Psoas muscle (tissue), 8 donors: ENCODE results near the gene HSF5. TPM values are rescaled to one million over a fixed set of nuclear protein-coding genes. Genes with fewer than 3 reads are reported as not detected.
"Not testable (repeated sequence)": the region's sequence is repeated elsewhere in the genome, so short reads cannot be mapped to it uniquely, and the experiment has no call there.

Experiments used
- ATAC-seq, 4 donors: fragments of 200-7000 bp; cut with Tn5 transposase; one replicate each; pipeline ENCODE4 v1.9.1; 2020; ENCODE audit warnings: moderate library complexity in 3 of 4, mild to moderate bottlenecking in 2 of 4
- DNase-seq, 2 donors: peaks; one replicate each; pipeline ENCODE4 v3.0.0-alpha.2; 2020
- H3K27ac ChIP-seq: fragments of 200-600 bp; one replicate; pipeline ENCODE4 v1.8.0; 2022
- H3K27me3 ChIP-seq, 3 donors: fragments of 200-600 bp in 1 of 3; one replicate each; pipeline versions ENCODE4 v1.6.1 to v1.8.0; 2013 to 2022; ENCODE audit warnings: low read length in 2 of 3, mild to moderate bottlenecking in 2 of 3, moderate library complexity in 1 of 3; ENCODE audit not compliant: insufficient read depth in 3 of 3
- H3K36me3 ChIP-seq, 2 donors: fragments of 200-600 bp in 1 of 2; one replicate each; pipeline versions ENCODE4 v1.6.1 to v1.8.0; 2013 to 2022; ENCODE audit warnings: low read depth in 1 of 2, mild to moderate bottlenecking in 1 of 2, moderate library complexity in 1 of 2; ENCODE audit not compliant: insufficient read depth in 1 of 2
- H3K4me1 ChIP-seq: fragments of 200-600 bp; one replicate; pipeline ENCODE4 v1.8.0; 2022
- H3K4me3 ChIP-seq: fragments of 200-600 bp; one replicate; pipeline ENCODE4 v1.8.0; 2022; ENCODE audit warnings: mild to moderate bottlenecking
- H3K9me3 ChIP-seq: fragments of 200-600 bp; one replicate; pipeline ENCODE4 v1.8.0; 2022
- CTCF ChIP-seq: fragments of 200-600 bp; IDR thresholded peaks from one replicate; pipeline ENCODE4 v1.8.0; 2022; ENCODE audit warnings: antibody characterized with exemption
- WGBS, 3 donors: extraction: QIAGEN DNeasy Blood & Tissue Kit; methylation state at CpG; one replicate each; pipeline versions ENCODE4 v1.1.6 to v1.1.7; 2013; 5-methylcytosine and 5-hydroxymethylcytosine counted together
- intact Hi-C, 2 donors: fragments of 100-400 bp; cut with DNase I; formaldehyde crosslinking; loops; one replicate each; pipeline versions ENCODE4 v1.11.0 to v1.14.2; 2022
- polyA plus RNA-seq, 3 donors: library from polyadenylated mRNA; stranded (reverse); fragments of 200-250 nt; gene quantifications; one replicate each; pipeline ENCODE4 v1.2.3, GENCODE V29; 2013
- total RNA-seq, 4 donors: library from RNA; stranded (reverse); fragmentation: NEBNext Ultra II Directional in 2 of 4; extraction: Animal tissue kit (Norgen Biotek cat#: 25700) in 2 of 4; gene quantifications; one replicate each; pipeline versions ENCODE4 v1.2.1 to v1.2.4, GENCODE V29; 2021 to 2023
- donor health status: healthy with polysubstance abuse.
- donor health status: DM: no; HTN: no; CAD: no; lungs with moderate emphysema.
- donor health status: Bipolar disorder and iron deficiency.
- donor health status: healthy.
- donor health status: DM: yes; HTN: yes; CAD: no.
- donor health status: DM: no; HTN: no; CAD: no.
- donor health status: DM: no; HTN: no; CAD: no.
- donor health status: DM: yes; HTN: yes; CAD: no.

Gene HSF5
- total and polyA plus RNA-seq, 7 donors: not detected

GRCh38 chr17:58484600-58484999 is 3.6 kb downstream of the HSF5 start:
- 90 to 94% (median 94%) methylated on average over 2 to 3 of the region's 3 CpGs for WGBS, 3 donors
- intact Hi-C loops: no loop called here
- no peak for TF ChIP-seq CTCF
- H3K9me3 ChIP-seq: no peaks in the 10 kb centered on the region
- no peaks in the 10 kb centered on the region for H3K27me3 ChIP-seq
- no peak overlapping the region for H3K27ac ChIP-seq
- peaks cover 0 to 19% of the 10 kb centered on the region in 2 donors for H3K36me3 ChIP-seq
- H3K4me1 ChIP-seq: no peaks in the 10 kb centered on the region
- no peak for ATAC-seq
- no peak overlapping the region for H3K4me3 ChIP-seq
- no peak for DNase-seq

- H3K9me3 ChIP-seq, H3K27ac ChIP-seq, ATAC-seq, intact Hi-C loops, H3K4me1 ChIP-seq, H3K27me3 ChIP-seq, DNase-seq, H3K36me3 ChIP-seq, H3K4me3 ChIP-seq: not testable (repeated sequence)
- WGBS, 3 donors: 86 to 89% (median 88%) methylated on average over 5 of the region's 5 CpGs
Observed at GRCh38 chr17:58481798-58482197, 6.4 kb downstream of the HSF5 start.

GRCh38 chr17:58480090-58480489 is 8.1 kb downstream of the HSF5 start:
- Histone ChIP-seq H3K4me3 (no peak overlapping the region), H3K36me3 (no peaks in the 10 kb centered on the region), H3K4me1 (no peaks in the 10 kb centered on the region), H3K9me3 (no peaks in the 10 kb centered on the region), H3K27ac (no peak overlapping the region), H3K27me3 (no peaks in the 10 kb centered on the region)
- 74 to 85% (median 80%) methylated on average over 6 of the region's 6 CpGs for WGBS, 3 donors
- no peak for TF ChIP-seq CTCF
- ATAC-seq (no peak), DNase-seq (no peak)
- intact Hi-C loops: no loop called here

GRCh38 chr17:58476812-58477211 is 11.4 kb downstream of the HSF5 start:
- Histone ChIP-seq H3K4me3 (no peak overlapping the region), H3K27ac (no peak overlapping the region), H3K36me3 (no peaks in the 10 kb centered on the region), H3K9me3 (no peaks in the 10 kb centered on the region), H3K27me3 (no peaks in the 10 kb centered on the region), H3K4me1 (no peaks in the 10 kb centered on the region)
- 64 to 75% (median 71%) methylated on average over 17 to 18 of the region's 18 CpGs for WGBS, 3 donors
- ATAC-seq (no peak), DNase-seq (no peak)
- TF ChIP-seq CTCF: no peak
- intact Hi-C loops: no loop called here

- Histone ChIP-seq H3K27me3 (no peaks in the 10 kb centered on the region), H3K9me3 (no peaks in the 10 kb centered on the region), H3K4me3 (no peak overlapping the region), H3K4me1 (no peaks in the 10 kb centered on the region), H3K36me3 (no peaks in the 10 kb centered on the region), H3K27ac (no peak overlapping the region)
- no peak for DNase-seq
- intact Hi-C loops: no loop called here
- TF ChIP-seq CTCF: no peak
- ATAC-seq: no peak
Observed at GRCh38 chr17:58475985-58476384, 12.2 kb downstream of the HSF5 start.
